H9 (cell line): ENCODE data around the gene ALDH1A3. TPM values are rescaled to one million over a fixed set of nuclear protein-coding genes. Genes with fewer than 3 reads are reported as not detected.

Source experiments
- DNase-seq: peaks from one replicate; pipeline ENCODE4 v3.0.0-alpha.2; 2017
- H2AFZ ChIP-seq: one replicate; pipeline ENCODE4 v1.6.1; 2013; ENCODE audit warnings: mild to moderate bottlenecking, low read length, control low read depth, moderate library complexity
- H2AK5ac ChIP-seq: 2 replicates; pipeline ENCODE4 v1.6.1; 2013; ENCODE audit warnings: low read length, control low read depth, mixed read lengths; ENCODE audit not compliant: insufficient read length
- H2BK120ac ChIP-seq: one replicate; pipeline ENCODE4 v1.6.1; 2013; ENCODE audit warnings: low read depth, mild to moderate bottlenecking, low read length, control low read depth, inconsistent platforms; ENCODE audit not compliant: poor library complexity, severe bottlenecking
- H2BK12ac ChIP-seq: 2 replicates; pipeline ENCODE4 v1.6.1; 2013; ENCODE audit warnings: low read length, control low read depth, mixed read lengths, low read depth; ENCODE audit not compliant: insufficient read length
- H2BK15ac ChIP-seq: 2 replicates; pipeline ENCODE4 v1.6.1; 2013; ENCODE audit warnings: low read depth, low read length, control low read depth
- H2BK20ac ChIP-seq: one replicate; pipeline ENCODE4 v1.6.1; 2013; ENCODE audit warnings: low read depth, mild to moderate bottlenecking, low read length, control low read depth, inconsistent platforms; ENCODE audit not compliant: poor library complexity, severe bottlenecking
- H2BK5ac ChIP-seq: 2 replicates; pipeline ENCODE4 v1.6.1; 2013; ENCODE audit warnings: low read length, control low read depth, mixed read lengths; ENCODE audit not compliant: insufficient read length
- H3K14ac ChIP-seq: 2 replicates; pipeline ENCODE4 v1.6.1; 2013; ENCODE audit warnings: low read length, control low read depth; ENCODE audit not compliant: insufficient read depth
- H3K18ac ChIP-seq: 2 replicates; pipeline ENCODE4 v1.6.1; 2013; ENCODE audit warnings: low read depth, mild to moderate bottlenecking, mixed read lengths, low read length, control low read depth; ENCODE audit not compliant: insufficient read length
- H3K23ac ChIP-seq: 2 replicates; pipeline ENCODE4 v1.6.1; 2013; ENCODE audit warnings: low read length, control low read depth, mixed read lengths, low read depth; ENCODE audit not compliant: insufficient read length
- H3K23me2 ChIP-seq: 2 replicates; pipeline ENCODE4 v1.6.1; 2013; ENCODE audit warnings: low read depth, mild to moderate bottlenecking, mixed read lengths, low read length, control low read depth; ENCODE audit not compliant: insufficient read length, poor library complexity, severe bottlenecking
- H3K27ac ChIP-seq: 2 replicates; pipeline ENCODE4 v1.5.1; 2013; ENCODE audit warnings: low read length, control low read depth, mixed read lengths, low read depth; ENCODE audit not compliant: insufficient read length
- H3K27me3 ChIP-seq: 2 replicates; pipeline ENCODE4 v1.6.1; 2013; ENCODE audit warnings: low read length, control low read depth, inconsistent platforms; ENCODE audit not compliant: insufficient read depth
- H3K4ac ChIP-seq: 2 replicates; pipeline ENCODE4 v1.6.1; 2013; ENCODE audit warnings: low read depth, mild to moderate bottlenecking, control low read depth, inconsistent platforms, low read length, moderate library complexity
- H3K4me1 ChIP-seq: 2 replicates; pipeline ENCODE4 v1.6.1; 2013; ENCODE audit warnings: low read length, control low read depth, inconsistent platforms; ENCODE audit not compliant: insufficient read depth
- H3K4me2 ChIP-seq: 2 replicates; pipeline ENCODE4 v1.6.1; 2013; ENCODE audit warnings: low read length, control low read depth, mixed read lengths; ENCODE audit not compliant: insufficient read length, insufficient read depth
- H3K56ac ChIP-seq: 2 replicates; pipeline ENCODE4 v1.6.1; 2013; ENCODE audit warnings: low read depth, mild to moderate bottlenecking, mixed read lengths, low read length, control low read depth; ENCODE audit not compliant: insufficient read length
- H3K79me1 ChIP-seq: 2 replicates; pipeline ENCODE4 v1.6.1; 2013; ENCODE audit warnings: low read depth, mild to moderate bottlenecking, moderate library complexity, low read length, control low read depth, inconsistent platforms; ENCODE audit not compliant: insufficient read depth, poor library complexity, severe bottlenecking
- H3K79me2 ChIP-seq: 2 replicates; pipeline ENCODE4 v1.6.1; 2013; ENCODE audit warnings: low read length, control low read depth, inconsistent platforms; ENCODE audit not compliant: insufficient read depth
- H3K9ac ChIP-seq: 2 replicates; pipeline ENCODE4 v1.6.1; 2013; ENCODE audit warnings: low read length, control low read depth, mixed read lengths; ENCODE audit not compliant: insufficient read length; ENCODE audit errors: extremely low read depth
- H3K9me3 ChIP-seq: one replicate; pipeline ENCODE4 v1.6.1; 2013; ENCODE audit warnings: low read depth, low read length, inconsistent platforms; ENCODE audit not compliant: control insufficient read depth
- H3T11ph ChIP-seq: one replicate; pipeline ENCODE4 v1.6.1; 2013; ENCODE audit warnings: mild to moderate bottlenecking, low read length, control low read depth, inconsistent platforms
- H4K20me1 ChIP-seq: one replicate; pipeline ENCODE4 v1.6.1; 2013; ENCODE audit not compliant: control insufficient read depth, insufficient read length, insufficient read depth
- H4K5ac ChIP-seq: 2 replicates; pipeline ENCODE4 v1.6.1; 2013; ENCODE audit warnings: low read depth, mild to moderate bottlenecking, mixed read lengths, low read length, control low read depth; ENCODE audit not compliant: insufficient read length
- H4K8ac ChIP-seq: replicated peaks from 2 replicates; pipeline ENCODE4 v1.6.1; 2013; ENCODE audit warnings: low read length, control low read depth, mixed read lengths, low read depth; ENCODE audit not compliant: insufficient read length
- H4K91ac ChIP-seq: 2 replicates; pipeline ENCODE4 v1.6.1; 2013; ENCODE audit warnings: low read depth, mild to moderate bottlenecking, moderate library complexity, mixed read lengths, low read length, control low read depth; ENCODE audit not compliant: insufficient read length
- H3K27ac Mint-ChIP-seq, 3 experiments: 2 replicates in 2 of 3; 3 replicates in 1 of 3; pipeline ENCODE4 v1.8.0; 2020 to 2021; ENCODE audit warnings: mixed read lengths in 3 of 3, mild to moderate bottlenecking in 1 of 3, moderate library complexity in 1 of 3
- H3K27me3 Mint-ChIP-seq: 2 replicates; pipeline ENCODE4 v1.8.0; 2021; ENCODE audit warnings: low read depth, mild to moderate bottlenecking, moderate library complexity, mixed read lengths
- H3K36me3 Mint-ChIP-seq, 3 experiments: 2 replicates in 2 of 3; 3 replicates in 1 of 3; pipeline ENCODE4 v1.8.0; 2020 to 2021; ENCODE audit warnings: low read depth in 3 of 3, mixed read lengths in 3 of 3; ENCODE audit not compliant: insufficient read depth in 1 of 3
- H3K4me1 Mint-ChIP-seq, 2 experiments: 2 replicates each; pipeline ENCODE4 v1.8.0; 2020; ENCODE audit warnings: mixed read lengths in 2 of 2
- H3K4me3 Mint-ChIP-seq, 2 experiments: 2 replicates in 1 of 2; 3 replicates in 1 of 2; pipeline ENCODE4 v1.8.0; 2020 to 2021; ENCODE audit warnings: mild to moderate bottlenecking in 2 of 2, mixed read lengths in 2 of 2, moderate library complexity in 1 of 2
- H3K9me3 Mint-ChIP-seq, 2 experiments: 2 replicates in 1 of 2; 3 replicates in 1 of 2; pipeline ENCODE4 v1.8.0; 2020; ENCODE audit warnings: mild to moderate bottlenecking in 2 of 2, mixed read lengths in 2 of 2, moderate library complexity in 1 of 2
- CTCF ChIP-seq: fragments of 200-600 bp; sonication (generic); conservative IDR thresholded peaks from 3 replicates; pipeline ENCODE4 v1.8.0; 2021; ENCODE audit warnings: antibody characterized with exemption, mild to moderate bottlenecking
- WGBS: extraction: QIAGEN DNeasy Blood & Tissue Kit; methylation state at CpG from one replicate; pipeline ENCODE4 v1.1.7; 2013; ENCODE audit warnings: missing lambda C conversion rate, low lambda C conversion rate, mixed read lengths; ENCODE audit not compliant: insufficient read length; ENCODE audit errors: extremely low coverage; 5-methylcytosine and 5-hydroxymethylcytosine counted together
- total RNA-seq: library from RNA; stranded (reverse); gene quantifications from 2 replicates; pipeline ENCODE4 v1.2.1, GENCODE V29; 2021

The ALDH1A3 gene
- total RNA-seq, 1 experiment from 2014 or later: 9.2 TPM

- no peak overlapping the region for H3K4me2 ChIP-seq
- H4K8ac ChIP-seq: no peak overlapping the region
- H3K56ac ChIP-seq: no peak overlapping the region
- no peaks in the 10 kb centered on the region for H3K4me1 ChIP-seq
- H3K9me3 Mint-ChIP-seq: no peaks in the 10 kb centered on the region
- H2BK20ac ChIP-seq: no peak overlapping the region
- no peak overlapping the region for H2BK5ac ChIP-seq
- no peak overlapping the region for H3K23ac ChIP-seq
- DNase-seq: no peak
- H3K4ac ChIP-seq: no peak overlapping the region
- no peak overlapping the region for H4K91ac ChIP-seq
- no peak overlapping the region for H3T11ph ChIP-seq
- H3K79me1 ChIP-seq: no peaks in the 10 kb centered on the region
- no peak overlapping the region for H3K14ac ChIP-seq
- no peak overlapping the region for H2BK120ac ChIP-seq
- H4K5ac ChIP-seq: no peak overlapping the region
- no peak overlapping the region for H3K9ac ChIP-seq
- no peak overlapping the region for H3K18ac ChIP-seq
- H2AK5ac ChIP-seq: no peak overlapping the region
- no peaks in the 10 kb centered on the region for H4K20me1 ChIP-seq
- WGBS: no CpG with 5 or more reads among the region's 20 CpGs
- peaks cover 4% of the 10 kb centered on the region for H3K27me3 Mint-ChIP-seq
- H2BK15ac ChIP-seq: no peak overlapping the region
- no peaks in the 10 kb centered on the region for H3K27me3 ChIP-seq
- H3K4me3 Mint-ChIP-seq: no peak overlapping the region
- no peaks in the 10 kb centered on the region for H3K23me2 ChIP-seq
- H3K27ac Mint-ChIP-seq: no peak overlapping the region
- H2BK12ac ChIP-seq: no peak overlapping the region
- H2AFZ ChIP-seq: no peak overlapping the region
- peaks cover 14 to 24% of the 10 kb centered on the region in 2 experiments for H3K4me1 Mint-ChIP-seq
- no peak for TF ChIP-seq CTCF
- H3K36me3 Mint-ChIP-seq: peaks cover 0 to 3% (median 0%) of the 10 kb centered on the region in 3 experiments; a peak in 1 of 7 replicates
- H3K79me2 ChIP-seq: no peaks in the 10 kb centered on the region
- no peak overlapping the region for H3K27ac ChIP-seq
- H3K9me3 ChIP-seq: no peaks in the 10 kb centered on the region
These were observed 9.9 kb downstream of the ALDH1A3 start for GRCh38 chr15:100889385-100890050.
